GM20000 (cell line): ENCODE data around the gene HTR2B.

ENCODE experiments used
- DNase-seq: peaks from one replicate; pipeline ENCODE4 v3.0.0; 2012; ENCODE audit warnings: low spot score
- TF ChIP-seq, protein P1 (sequence below): IDR thresholded peaks from 2 replicates; pipeline ENCODE4 v1.5.1; 2012; ENCODE audit warnings: mild to moderate bottlenecking, control low read depth; ENCODE audit errors: extremely low read depth, missing control alignments

HTR2B gene

DNA sequence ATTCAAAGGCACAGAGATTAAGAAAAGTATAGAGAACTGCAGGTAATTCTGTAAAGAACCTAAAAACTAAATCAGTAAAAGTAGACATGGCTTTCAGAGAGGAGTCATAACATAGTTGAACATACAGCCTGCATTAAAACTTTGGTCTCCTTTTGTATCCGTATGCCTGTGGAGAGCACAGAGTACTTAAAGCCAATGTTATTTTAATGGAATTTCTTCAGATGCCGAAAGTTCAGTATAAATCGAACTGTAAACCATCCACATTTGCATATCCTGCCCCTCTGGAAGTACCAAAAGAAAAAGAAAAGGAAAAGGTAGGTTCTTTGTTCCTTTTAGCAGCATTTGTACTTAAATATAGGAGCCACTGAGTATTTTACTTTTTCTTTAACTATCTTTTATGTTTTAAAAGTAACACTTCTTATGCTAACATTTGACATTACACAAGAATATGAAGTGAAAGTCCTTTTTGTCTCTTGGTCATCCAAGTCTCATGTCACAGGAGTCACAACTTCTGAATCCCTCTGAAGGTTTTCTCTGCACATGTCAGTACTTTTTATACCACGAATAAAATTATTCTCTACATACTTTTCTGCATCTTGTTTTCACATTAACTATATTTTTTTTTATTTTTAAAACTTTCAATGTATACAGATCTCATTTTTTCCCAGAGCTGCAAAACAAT is 38.7 kb upstream of the HTR2B start:
- TF ChIP-seq, protein P1, sequence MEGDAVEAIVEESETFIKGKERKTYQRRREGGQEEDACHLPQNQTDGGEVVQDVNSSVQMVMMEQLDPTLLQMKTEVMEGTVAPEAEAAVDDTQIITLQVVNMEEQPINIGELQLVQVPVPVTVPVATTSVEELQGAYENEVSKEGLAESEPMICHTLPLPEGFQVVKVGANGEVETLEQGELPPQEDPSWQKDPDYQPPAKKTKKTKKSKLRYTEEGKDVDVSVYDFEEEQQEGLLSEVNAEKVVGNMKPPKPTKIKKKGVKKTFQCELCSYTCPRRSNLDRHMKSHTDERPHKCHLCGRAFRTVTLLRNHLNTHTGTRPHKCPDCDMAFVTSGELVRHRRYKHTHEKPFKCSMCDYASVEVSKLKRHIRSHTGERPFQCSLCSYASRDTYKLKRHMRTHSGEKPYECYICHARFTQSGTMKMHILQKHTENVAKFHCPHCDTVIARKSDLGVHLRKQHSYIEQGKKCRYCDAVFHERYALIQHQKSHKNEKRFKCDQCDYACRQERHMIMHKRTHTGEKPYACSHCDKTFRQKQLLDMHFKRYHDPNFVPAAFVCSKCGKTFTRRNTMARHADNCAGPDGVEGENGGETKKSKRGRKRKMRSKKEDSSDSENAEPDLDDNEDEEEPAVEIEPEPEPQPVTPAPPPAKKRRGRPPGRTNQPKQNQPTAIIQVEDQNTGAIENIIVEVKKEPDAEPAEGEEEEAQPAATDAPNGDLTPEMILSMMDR: no peak

DNA sequence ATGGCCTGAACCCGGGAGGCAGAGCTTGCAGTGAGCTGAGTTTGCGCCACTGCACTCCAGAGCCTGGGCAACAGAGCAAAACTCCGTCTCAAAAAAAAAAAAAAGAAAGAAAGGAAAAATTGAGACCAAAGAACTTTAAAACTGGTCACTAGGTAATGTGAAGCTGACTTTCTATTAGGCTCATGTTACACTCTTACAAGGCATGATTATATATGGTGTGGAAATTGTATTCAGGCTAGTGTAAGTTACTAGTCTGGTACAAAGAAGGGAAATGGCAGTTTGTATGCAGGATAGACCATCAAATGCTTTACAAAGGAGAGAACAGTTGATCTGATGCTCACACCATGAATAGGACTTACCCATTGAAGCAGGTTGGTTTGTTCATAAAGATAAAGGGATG is 38.2 kb upstream of the HTR2B start:
- TF ChIP-seq, protein P1: no peak
- DNase-seq: no peak

More for the DNA sequence above, 38.7 kb upstream of the HTR2B start:
- no peak for DNase-seq

DNA sequence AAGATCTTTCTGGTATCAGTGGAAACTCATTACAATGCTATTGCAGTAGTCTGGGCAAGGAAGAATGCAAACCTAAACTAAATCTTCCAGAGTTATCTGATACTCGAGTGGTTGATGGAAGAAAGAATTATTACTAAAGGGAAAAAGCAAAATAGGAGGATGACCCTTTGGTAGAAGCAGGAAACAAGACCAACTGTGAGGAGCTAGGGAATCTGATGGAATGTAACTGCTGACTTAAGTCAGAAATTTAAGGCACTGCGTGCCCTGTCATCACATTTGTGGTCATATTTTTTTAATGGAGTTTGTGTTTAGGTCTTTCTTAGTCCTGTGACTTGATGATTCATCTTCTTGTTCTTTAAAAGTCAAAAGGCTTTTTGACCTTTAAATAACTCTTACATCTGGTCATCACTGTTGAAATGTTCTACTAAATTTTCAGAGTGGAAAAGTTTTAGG is 37.1 kb upstream of the HTR2B start:
- DNase-seq: no peak

DNA sequence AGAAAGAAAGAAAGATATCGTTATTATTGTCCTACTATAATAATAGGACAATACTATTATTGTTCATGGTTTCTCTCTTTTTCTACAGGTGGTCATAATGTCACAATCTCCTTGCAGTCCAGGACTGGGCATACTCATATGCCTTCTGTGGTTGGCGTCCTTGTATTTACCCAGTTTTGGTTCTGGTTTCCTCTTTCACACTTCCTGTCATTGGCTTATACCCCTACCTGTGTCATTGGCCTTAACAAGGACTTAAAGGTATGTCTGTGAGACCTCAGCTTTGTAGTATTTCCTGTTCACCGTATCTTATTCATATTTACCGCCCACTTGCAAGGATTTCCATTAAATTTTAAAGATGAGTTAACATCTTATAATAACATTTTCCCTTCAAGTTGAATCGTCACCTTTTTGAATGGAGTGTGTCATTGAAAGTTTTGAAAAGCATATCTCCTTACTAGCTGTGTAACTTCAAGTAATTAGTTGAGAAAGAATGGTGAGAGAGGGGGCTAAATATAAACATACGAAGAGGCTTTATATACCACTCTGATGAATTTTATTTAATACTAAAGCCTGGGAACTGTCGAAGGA is 36.5 kb upstream of the HTR2B start:
- DNase-seq: no peak
- TF ChIP-seq, protein P1: no peak

More for the DNA sequence above, 37.1 kb upstream of the HTR2B start:
- TF ChIP-seq, protein P1: no peak

DNA sequence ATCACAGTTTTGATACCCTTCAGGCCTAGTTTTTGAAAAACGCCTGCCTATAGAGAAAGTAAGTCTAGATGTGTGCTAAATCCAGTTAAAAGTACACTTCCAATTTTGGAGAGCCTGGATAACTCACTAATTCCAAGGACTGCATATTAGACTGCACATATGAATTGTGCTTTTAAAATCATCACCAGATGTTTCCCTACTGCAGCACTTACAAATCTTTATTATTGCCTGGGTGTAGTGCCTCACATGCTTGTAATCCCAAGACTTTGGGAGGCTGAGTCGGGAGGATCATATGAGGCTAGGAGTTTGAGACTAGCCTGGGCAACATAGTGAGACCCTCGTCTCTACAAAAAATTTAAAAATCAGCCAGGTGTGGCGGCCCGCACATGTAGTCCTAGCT is 35.9 kb upstream of the HTR2B start:
- TF ChIP-seq, protein P1: no peak
- no peak for DNase-seq

DNA sequence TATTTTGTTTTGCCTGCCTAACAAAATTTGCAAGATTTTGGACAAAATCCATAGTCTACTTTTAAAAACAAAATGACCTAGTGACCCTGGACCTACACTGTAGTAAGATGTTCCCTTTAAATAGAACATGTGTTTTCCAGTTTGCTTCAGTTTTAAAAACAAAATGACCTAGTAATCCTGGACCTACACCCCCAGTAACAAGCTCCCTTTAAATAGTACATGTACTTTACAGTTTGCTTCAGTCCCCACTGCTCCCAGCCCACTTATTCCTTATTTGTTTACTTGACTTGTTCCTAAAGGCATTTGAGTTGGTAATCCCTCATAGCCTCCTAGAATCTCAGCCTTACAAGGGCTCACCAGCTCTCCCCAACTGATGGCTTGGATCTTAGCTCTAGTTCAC is 34.5 kb upstream of the HTR2B start:
- no peak for DNase-seq
- TF ChIP-seq, protein P1: no peak

DNA sequence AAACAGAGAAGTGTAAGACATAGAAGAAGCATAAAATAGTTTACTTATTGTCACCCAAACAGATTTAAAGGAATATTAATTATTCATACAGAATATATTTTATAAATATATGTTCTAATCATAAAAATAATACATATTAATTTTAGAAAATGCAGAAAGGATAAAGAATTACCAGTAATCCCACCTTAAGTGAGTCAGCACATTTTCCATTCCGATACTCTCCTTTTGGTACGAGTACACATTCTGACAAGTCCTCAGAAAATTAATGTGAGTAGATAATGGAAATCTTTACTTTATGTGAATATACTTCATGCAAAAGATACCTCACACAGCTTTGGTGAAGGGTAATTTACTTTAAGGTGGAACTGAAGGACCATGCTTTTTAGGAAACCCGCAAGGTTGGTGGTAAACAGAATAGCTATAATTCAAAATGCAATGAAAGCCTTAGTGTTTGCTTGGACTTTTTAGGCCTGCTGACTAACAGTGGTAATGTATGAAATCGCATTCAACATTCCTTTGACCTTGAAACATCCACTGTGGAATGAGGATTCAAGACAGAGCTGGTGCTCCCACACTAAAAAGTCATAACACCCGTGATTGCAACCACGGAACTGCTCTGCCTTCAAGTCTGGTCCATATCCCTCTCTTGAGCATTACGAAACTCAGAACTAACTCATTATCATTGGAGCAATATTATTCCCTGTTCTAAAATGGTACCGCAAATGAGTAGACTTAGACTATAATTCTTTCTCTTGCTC is 28.1 kb upstream of the HTR2B start:
- TF ChIP-seq, protein P1: no peak
- no peak for DNase-seq
